A204.1 (cell line): ENCODE results near the gene LDLRAD3.

Experiments used
- FAIRE-seq: peaks from 2 replicates; lab custom pipeline; 2012; peaks lifted over from hg19 to GRCh38; lab: Jason Lieb, UNC

The LDLRAD3 gene

DNA sequence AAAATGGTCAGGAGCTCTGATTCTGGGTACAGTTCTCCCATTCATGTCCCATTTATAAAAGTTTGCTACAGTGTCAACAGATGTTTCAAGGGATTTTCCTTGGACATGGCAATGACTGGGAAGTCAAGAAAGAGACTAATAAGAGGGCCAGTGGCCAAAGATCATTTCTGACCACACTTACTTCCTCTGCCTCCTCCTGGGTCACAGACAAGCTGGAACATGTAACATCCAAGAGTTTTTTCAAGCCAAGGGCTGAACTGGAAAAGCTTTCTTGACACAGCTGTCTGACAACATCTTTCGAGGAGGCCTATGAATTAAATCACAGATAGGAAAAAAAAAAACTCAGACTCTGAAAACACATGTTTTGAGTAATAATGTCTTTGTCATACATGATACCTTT, 336.7 kb downstream of the LDLRAD3 start:
- no peak for FAIRE-seq
